Measurements from ENCODE around the gene MAP7.

MAP7 gene

DNA sequence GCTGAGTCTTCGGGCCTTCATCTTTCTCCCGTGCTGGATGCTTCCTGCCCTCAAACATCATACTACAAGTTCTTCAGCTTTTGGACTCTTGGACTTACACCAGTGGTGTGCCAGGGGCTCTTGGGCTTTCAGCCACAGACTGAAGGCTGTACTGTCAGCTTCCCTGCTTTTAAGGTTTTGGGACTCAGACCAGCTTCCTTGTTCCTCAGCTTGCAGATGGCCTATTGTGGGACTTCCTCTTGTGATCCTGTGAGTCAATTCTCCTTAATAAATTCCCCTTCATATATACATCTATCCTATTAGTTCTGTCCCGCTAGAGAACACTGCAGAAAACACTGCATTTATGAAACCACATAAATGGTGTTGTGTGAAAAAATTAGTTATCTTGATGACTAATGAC is 246.7 kb downstream of the MAP7 start:
- in situ Hi-C loops (cut with MboI; ENCODE audit: low pct_unique_long_range_greater_than_20kb, low sequenced_read_pairs): no loop called here
- DNase-seq: no peak

DNA sequence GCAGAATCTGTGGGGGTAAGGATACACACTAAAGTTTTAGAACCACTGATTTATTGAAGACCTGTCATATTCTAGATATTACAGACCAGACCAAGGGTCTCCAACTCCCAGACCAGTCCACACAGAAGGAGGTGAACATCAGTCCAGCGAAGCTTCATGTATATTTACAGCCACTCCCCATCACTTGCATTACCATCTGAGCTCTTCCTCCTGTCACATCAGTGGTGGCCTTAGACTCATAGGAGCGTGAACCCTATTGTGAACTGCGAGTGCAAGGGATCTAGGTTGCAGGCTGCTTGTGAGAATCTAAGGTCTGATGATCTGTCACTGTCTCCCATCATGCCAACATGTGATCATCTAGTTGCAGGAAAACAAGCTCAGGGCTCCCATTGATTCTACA is 255.6 kb downstream of the MAP7 start:
- DNase-seq: no peak
- in situ Hi-C loops (cut with MboI; ENCODE audit: low pct_unique_long_range_greater_than_20kb, low sequenced_read_pairs): no loop called here
